Fibroblast of the conjunctiva (primary cell): ENCODE data around the gene PREX1.
"Not testable (repeated sequence)": the region's sequence is repeated elsewhere in the genome, so short reads cannot be mapped to it uniquely, and the experiment has no call there.

Experiments
- DNase-seq: peaks from one replicate; pipeline ENCODE4 v3.0.0-alpha.2; 2010; ENCODE audit warnings: low read depth

Gene PREX1

GRCh38 chr20:48774696-48775095 is 53.1 kb downstream of the PREX1 start:
- no peak for DNase-seq

GRCh38 chr20:48773837-48774418 is 53.9 kb downstream of the PREX1 start:
- DNase-seq: no peak

DNA sequence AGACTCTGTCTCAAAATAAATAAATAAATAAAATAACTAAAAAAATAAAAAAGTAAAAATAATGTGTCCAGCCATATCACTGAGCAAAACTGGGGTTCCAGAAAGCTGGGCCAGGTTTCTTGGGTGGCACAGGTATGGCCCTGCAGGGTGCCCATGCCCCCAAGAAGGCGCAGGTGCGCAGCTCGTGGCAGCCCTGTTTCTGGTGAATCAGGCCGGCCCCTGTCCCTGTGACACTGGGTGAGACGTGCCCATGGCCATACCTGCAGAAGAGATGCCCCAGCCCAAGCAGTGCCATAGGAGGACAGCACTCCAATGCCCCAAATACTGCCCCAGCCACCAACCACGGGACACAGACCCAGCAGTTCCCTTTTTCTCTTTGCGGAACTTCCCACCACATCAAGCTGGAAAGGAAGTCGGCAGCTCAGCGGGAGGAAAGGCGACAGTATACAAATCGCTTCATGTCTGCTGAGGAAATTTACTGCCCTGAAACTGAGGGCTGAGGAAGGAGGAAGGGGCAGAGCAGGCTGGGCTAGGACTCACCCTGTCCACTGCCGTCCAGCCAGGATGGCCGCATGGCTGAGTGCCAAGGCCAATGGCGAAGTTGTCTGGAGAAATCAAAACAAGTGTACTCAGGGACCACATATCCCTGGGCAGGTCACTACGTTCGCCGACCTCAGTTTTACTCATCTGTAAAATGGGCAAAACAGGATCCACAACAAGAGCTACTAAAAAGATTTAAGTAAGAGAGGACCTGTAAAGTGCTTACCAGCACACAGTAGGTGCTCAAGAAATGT is 55.4 kb downstream of the PREX1 start:
- no peak for DNase-seq

DNA sequence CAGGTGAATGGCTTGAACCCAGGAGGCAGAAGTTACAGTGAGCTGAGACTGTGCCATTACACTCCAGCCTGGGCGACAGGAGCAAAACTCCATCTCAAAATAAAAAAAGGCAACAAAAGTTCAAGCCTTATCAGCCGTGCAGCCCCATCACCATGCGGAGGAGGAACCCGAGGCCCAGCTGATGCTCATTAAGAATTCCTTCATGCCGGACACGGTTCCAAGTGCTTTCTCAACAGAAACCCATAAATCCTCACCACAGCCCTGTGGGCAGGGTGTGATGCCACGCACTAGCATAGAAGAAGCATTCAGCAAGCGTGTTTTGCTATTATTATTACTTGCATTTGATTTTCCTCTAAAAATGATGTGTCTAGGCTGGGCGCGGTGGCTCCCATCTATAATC is 56.3 kb downstream of the PREX1 start:
- no peak for DNase-seq

DNA sequence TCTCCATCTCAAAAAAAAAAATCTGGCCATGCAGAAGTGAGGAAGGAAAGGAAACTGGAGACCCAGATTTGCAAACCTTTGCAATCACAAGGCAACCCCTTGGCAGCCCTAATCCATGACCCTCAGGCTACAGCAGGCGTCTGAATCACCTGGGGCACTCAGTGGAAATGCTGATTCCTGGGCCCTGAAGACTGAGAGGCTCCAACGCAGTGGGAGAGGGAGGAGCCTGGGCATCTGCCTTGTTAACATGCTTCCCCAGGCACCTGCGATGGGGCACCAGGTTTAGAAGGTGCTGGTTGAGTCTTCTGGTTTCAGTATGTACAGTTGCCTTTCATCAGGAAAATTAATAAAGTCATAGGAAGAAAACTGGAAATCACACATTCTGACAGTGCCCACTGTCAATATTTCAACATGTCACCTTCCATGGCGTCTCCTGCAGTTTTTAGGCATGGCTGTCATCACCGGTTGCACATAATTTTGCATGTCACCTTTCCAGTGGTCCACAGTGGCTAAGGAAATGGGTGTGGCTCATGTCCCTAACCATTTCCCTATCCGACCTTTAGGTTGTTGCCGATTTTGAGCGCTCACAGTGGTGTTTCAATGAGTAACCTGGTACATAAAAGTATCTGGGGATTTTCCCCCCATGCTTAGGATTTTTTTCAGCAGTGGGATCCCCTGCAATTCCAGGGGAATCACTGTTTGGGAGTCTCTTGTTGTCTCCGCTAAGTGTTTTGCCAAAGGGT is 56.9 kb downstream of the PREX1 start:
- DNase-seq: no peak

DNA sequence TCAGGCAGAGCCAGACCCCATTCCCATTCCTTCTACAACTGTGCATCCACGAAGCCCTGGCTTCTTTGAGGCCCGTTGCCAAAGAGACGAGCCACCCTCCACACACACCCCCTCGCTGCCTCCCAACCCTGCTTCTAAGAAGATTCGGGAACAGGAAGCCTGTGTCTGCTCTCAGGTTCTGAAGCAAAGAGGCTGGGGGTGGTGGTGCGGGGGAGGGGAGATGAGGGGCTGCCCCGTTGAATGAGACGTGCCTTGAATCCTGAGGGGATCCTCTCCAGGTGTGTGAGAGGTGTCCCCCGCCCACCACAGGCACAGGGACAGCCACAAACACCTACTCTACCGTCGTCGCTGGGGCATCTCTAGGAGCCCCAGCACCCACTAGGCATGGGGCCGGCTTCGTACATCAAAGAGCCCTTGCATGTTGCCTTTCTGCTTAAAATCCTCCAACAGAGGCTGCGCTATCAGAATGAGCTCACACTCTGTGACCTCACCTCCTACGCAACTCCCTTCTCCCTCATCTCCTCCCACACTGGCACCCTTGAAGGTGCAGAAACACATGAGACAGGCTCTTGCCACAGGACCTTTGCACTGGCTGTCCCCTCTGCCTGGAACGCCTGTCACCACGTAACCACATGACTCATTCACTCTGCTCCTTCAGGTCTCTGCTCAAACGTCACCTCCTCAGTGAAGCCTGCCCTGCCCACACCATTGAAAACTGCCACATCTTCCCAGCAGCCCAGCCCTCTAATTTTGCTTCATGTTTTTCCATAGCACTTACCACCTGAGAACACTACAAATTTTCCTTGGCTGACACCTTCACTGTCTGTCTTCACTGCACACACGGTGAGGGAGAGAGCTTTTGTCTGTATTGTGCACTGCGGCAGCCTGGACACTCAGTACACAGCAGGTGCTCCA is 58.5 kb downstream of the PREX1 start:
- DNase-seq: no peak

DNA sequence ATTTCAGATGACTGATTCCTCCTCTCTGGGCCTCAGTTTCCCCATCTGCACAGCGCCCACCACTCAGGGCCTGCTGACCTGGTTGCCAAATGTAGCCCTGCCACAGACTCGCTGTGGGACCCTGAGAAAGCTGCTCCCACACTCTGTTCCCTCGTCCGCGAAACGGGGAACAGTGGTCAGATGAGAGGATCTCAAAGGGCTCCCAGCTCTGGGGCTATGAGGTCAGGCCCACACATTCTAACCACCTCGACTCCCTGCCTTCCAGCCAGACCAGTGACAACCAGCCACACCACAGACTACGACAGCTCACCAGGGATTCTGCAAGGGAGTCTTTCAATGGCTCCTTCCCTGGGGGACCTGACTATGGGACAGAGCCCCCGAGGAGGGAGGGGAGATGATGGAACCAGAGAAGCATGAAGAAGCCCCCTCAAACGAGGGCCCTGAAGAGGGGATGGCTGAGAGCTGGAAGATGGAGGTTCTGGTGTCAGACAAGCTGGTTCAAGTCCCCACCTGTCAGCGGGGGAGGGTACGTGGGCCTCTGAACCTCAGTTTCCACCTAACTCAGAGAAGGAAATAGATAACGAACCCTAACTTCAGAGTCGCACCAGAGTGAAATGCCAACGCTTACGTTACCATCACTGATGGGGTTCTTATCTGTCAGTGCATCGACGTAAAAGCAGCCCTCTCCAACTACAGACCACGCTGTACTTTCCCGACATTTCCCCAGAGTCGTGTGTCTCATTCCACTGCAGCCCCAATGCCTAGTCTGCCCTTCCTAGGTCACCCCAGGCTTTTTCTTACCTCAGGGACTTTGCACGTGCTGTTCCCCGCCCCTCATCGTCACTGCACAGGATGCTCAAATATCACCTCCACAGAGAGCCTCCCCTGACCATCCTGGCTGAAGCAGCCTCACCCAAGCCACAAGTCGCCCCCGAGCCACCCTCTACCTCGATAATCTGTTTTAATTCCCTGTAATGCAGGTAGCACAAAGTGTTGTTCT is 60.5 kb downstream of the PREX1 start:
- DNase-seq: no peak

- no peak for DNase-seq
Observed at GRCh38 chr20:48766205-48766604, 61.6 kb downstream of the PREX1 start.

DNA sequence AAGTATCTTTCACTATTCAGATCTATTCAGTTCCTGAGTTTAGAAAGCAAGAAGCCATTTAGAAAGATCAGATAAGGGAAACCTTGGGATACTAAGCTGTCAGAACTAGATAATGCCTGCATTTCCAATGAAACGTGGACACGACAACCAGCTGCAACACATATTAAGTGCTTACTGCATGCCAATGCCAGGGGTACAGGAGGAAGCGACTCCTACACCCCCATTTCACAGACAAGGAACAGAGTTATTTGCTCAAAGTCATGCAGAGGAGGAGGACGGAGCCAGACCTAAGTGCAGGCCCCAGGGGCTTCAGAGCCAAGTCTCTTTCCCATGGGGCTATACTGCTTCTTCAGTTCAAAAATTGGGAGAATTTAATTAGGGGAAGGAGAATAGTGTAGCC is 62.4 kb downstream of the PREX1 start:
- DNase-seq: no peak

- DNase-seq: no peak
Observed at GRCh38 chr20:48763216-48763914, 64.4 kb downstream of the PREX1 start.

DNA sequence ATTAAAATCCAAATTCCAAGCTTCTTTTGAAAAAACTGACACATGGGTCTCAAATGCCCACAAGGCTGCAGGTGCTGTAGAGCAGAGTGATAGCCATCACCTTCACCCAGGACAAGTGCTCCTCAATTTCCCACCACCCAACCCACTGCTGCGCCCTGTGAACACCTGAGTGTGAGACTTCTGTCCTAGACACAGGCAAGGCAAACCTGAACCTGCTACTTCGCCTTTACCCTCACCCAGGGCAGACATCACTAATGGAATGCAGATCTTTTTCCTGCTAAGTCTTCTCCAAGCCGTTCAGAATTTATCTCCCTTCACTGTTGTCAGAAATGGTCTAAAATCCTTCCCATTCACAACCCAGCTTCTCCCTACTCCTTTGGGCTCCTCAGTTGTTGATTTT is 65.9 kb downstream of the PREX1 start:
- DNase-seq: no peak

DNA sequence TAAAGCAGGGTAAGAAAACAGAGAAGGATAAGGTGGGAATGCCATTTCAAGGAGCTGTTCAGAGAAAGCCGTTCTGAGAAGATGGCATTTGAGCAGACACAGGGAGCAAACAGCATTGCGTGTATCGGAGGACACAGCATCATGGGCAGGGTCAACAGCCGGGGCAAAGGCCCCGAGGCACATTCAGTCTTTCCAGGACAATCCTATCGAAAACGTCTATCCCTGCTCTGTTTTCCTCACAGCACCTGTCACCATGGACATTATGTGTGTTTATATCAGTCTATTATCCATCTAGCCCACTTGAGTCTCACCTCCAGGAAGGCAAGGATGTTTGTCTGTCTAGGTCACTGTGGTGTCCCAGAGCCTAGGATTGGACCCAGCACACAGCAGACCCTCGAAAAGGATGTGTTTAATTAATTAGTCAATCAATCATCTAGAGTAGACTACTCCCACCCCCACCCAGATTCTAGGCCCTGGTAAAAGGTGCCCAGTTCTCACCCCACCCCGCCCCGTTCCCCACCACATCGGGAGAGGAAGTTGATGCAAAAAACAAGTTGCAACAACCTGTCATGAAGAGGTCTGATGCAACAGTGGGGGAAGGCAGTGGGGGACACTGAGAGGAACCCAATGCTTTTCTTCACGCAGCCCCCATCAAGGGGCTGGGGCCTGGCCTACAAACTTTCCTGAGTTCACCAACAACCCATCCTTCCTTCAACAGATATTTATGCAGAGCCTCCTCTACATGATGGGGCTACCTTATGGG is 66.6 kb downstream of the PREX1 start:
- no peak for DNase-seq

DNA sequence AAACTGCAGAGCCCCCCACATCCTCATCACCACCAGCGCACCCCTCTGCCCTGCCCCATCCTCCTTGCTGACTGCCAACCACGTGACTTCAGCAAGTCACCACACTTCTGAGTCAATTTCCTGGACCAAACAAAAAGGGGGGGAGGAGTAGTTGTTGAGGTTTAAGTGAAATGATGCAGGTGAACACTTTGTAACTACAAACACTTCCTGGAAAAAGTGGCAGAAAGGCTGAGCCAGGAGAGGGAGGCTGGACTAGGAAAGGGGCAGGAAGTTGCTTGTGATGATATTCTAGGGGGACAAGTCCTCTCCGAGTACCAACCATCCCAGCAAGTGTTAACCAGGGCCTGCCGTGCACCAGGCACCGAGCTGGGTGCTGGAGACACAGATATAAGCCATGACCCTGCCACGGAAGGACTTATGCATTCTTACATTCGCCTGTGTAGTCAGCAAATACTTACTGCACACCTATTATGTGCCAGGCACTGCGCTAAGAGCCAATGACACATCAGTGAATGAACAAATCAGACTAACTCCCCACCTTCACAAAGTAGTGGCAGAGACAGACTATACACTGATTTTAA is 67.3 kb downstream of the PREX1 start:
- DNase-seq: no peak

GRCh38 chr20:48759631-48760245 is 68.1 kb downstream of the PREX1 start:
- no peak for DNase-seq

DNA sequence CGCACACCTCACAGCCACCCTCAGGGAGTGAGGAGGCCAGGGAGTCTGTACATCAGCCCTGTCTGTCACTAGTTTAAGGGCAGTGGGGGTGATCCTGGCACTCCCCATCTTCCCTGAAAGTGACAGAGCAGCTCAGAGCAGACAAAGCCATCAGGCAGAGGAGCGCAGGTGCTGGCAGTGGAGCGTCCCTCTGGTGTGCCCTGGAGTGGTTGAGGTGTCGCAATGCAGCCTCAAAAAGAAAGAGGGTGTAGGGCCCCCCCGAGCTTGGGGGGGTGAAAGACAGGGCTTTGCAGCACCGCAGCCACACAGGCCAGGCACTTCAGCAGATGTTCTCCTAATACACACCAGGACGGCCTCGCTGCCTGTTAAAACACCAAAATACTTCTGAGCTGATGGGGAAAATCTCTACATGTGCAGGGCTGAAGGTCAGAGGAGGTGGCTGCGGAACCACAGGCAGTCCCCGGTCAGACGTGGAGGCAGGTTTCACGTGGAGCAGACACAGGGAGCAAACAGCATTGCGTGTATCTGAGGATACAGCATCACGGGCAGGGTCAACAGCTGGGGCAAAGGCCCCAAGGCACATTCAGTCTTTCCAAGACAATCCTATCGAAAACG is 69.5 kb downstream of the PREX1 start:
- DNase-seq: no peak

GRCh38 chr20:48756774-48757173 is 71.0 kb downstream of the PREX1 start:
- DNase-seq: not testable (repeated sequence)

GRCh38 chr20:48754292-48754691 is 73.5 kb downstream of the PREX1 start:
- DNase-seq: no peak

GRCh38 chr20:48752963-48753362 is 74.8 kb downstream of the PREX1 start:
- no peak for DNase-seq
